SK-N-MC (cell line): ENCODE measurements around the gene TANC1.

ENCODE experiments used
- DNase-seq: peaks from one replicate; pipeline ENCODE4 v3.0.0-alpha.2; 2011; ENCODE audit warnings: low read depth, low spot score
- H3K27ac ChIP-seq: fragments of 200-600 bp; sonication (generic); 2 replicates; pipeline ENCODE4 v1.5.1; 2016; ENCODE audit warnings: mixed run types
- H3K36me3 ChIP-seq: fragments of 200-600 bp; sonication (generic); 2 replicates; pipeline ENCODE4 v1.6.1; 2017; ENCODE audit warnings: antibody characterized with exemption, low read length, mixed read lengths; ENCODE audit not compliant: insufficient read depth
- H3K4me3 ChIP-seq: fragments of 200-600 bp; sonication (generic); 2 replicates; pipeline ENCODE4 v1.5.1; 2016
- H3K9ac ChIP-seq: fragments of 200-600 bp; sonication (generic); 2 replicates; pipeline ENCODE4 v1.8.0; 2017; ENCODE audit warnings: mixed run types, mixed read lengths; ENCODE audit not compliant: insufficient read length
- H3K9me3 ChIP-seq: fragments of 200-600 bp; sonication (generic); 2 replicates; pipeline ENCODE4 v1.6.1; 2017; ENCODE audit warnings: low read depth, mild to moderate bottlenecking, antibody characterized with exemption, low read length, moderate library complexity, mixed read lengths
- EZH2 ChIP-seq: fragments of 200-600 bp; sonication (generic); IDR thresholded peaks from one replicate; pipeline ENCODE4 v1.6.1; 2017; ENCODE audit warnings: antibody characterized with exemption
- FOXP2 ChIP-seq: optimal IDR thresholded peaks from 2 replicates; pipeline ENCODE3; 2011; ENCODE audit warnings: mild to moderate bottlenecking, moderate library complexity; ENCODE audit not compliant: insufficient read depth; ENCODE audit errors: extremely low read length, control extremely low read depth
- POLR2AphosphoS5 ChIP-seq: IDR thresholded peaks from 2 replicates; pipeline ENCODE4 v1.6.1; 2012; ENCODE audit warnings: mild to moderate bottlenecking, low read depth, low read length, borderline replicate concordance

Gene TANC1

GRCh38 chr2:159064446-159065301, 96.2 kb downstream of the TANC1 start:
- Histone ChIP-seq H3K9me3 (no peaks in the 10 kb centered on the region), H3K4me3 (no peak overlapping the region), H3K36me3 (no peaks in the 10 kb centered on the region), H3K27ac (no peak overlapping the region), H3K9ac (no peak overlapping the region)
- no peak for DNase-seq
- TF ChIP-seq EZH2 (no peak), POLR2AphosphoS5 (no peak), FOXP2 (no peak)

- Histone ChIP-seq H3K36me3 (no peaks in the 10 kb centered on the region), H3K4me3 (no peak overlapping the region), H3K9me3 (no peaks in the 10 kb centered on the region), H3K9ac (no peak overlapping the region), H3K27ac (no peak overlapping the region)
- TF ChIP-seq POLR2AphosphoS5 (no peak), EZH2 (no peak), FOXP2 (no peak)
- no peak for DNase-seq
These were observed 96.9 kb downstream of the TANC1 start for GRCh38 chr2:159065313-159065712.

- Histone ChIP-seq H3K4me3 (no peak overlapping the region), H3K27ac (no peak overlapping the region), H3K9ac (no peak overlapping the region), H3K36me3 (no peaks in the 10 kb centered on the region), H3K9me3 (no peaks in the 10 kb centered on the region)
- no peak for DNase-seq
- TF ChIP-seq POLR2AphosphoS5 (no peak), EZH2 (no peak), FOXP2 (no peak)
These were observed 97.5 kb downstream of the TANC1 start for GRCh38 chr2:159065891-159066290.

GRCh38 chr2:159066541-159067156, 98.2 kb downstream of the TANC1 start:
- no peak for TF ChIP-seq EZH2
- TF ChIP-seq POLR2AphosphoS5: no peak
- TF ChIP-seq FOXP2: no peak
- no peak overlapping the region for H3K4me3 ChIP-seq
- no peaks in the 10 kb centered on the region for H3K36me3 ChIP-seq
- no peak overlapping the region for H3K9ac ChIP-seq
- no peak for DNase-seq
- H3K27ac ChIP-seq: no peak overlapping the region
- H3K9me3 ChIP-seq: no peaks in the 10 kb centered on the region

GRCh38 chr2:159067971-159068370, 99.5 kb downstream of the TANC1 start:
- Histone ChIP-seq H3K4me3 (no peak overlapping the region), H3K9me3 (no peaks in the 10 kb centered on the region), H3K9ac (no peak overlapping the region), H3K27ac (no peak overlapping the region), H3K36me3 (no peaks in the 10 kb centered on the region)
- no peak for DNase-seq
- TF ChIP-seq FOXP2 (no peak), EZH2 (no peak)

- TF ChIP-seq EZH2 (no peak), FOXP2 (no peak), POLR2AphosphoS5 (no peak)
- Histone ChIP-seq H3K36me3 (no peaks in the 10 kb centered on the region), H3K9me3 (no peaks in the 10 kb centered on the region), H3K4me3 (no peak overlapping the region), H3K9ac (no peak overlapping the region), H3K27ac (no peak overlapping the region)
- no peak for DNase-seq
These were observed 100.8 kb downstream of the TANC1 start for GRCh38 chr2:159069229-159069628.

GRCh38 chr2:159070235-159070634, 101.8 kb downstream of the TANC1 start:
- Histone ChIP-seq H3K4me3 (no peak overlapping the region), H3K27ac (no peak overlapping the region), H3K9ac (no peak overlapping the region), H3K36me3 (no peaks in the 10 kb centered on the region), H3K9me3 (no peaks in the 10 kb centered on the region)
- TF ChIP-seq POLR2AphosphoS5 (no peak), EZH2 (no peak), FOXP2 (no peak)
- no peak for DNase-seq

- Histone ChIP-seq H3K27ac (no peak overlapping the region), H3K36me3 (no peaks in the 10 kb centered on the region), H3K9ac (no peak overlapping the region), H3K9me3 (no peaks in the 10 kb centered on the region), H3K4me3 (no peak overlapping the region)
- no peak for DNase-seq
- TF ChIP-seq POLR2AphosphoS5: no peak
These were observed 102.9 kb downstream of the TANC1 start for GRCh38 chr2:159071190-159071915.
